HG02973 (cell line): ENCODE results near the gene KATNB1.
"Not testable (repeated sequence)": the region's sequence is repeated elsewhere in the genome, so short reads cannot be mapped to it uniquely, and the experiment has no call there.

Experiments used
- ATAC-seq: cut with Tn5 transposase; IDR thresholded peaks from one replicate; pipeline ENCODE4 v1.9.1; 2021; ENCODE audit warnings: moderate library complexity; ENCODE audit not compliant: unreplicated experiment

The KATNB1 gene

DNA sequence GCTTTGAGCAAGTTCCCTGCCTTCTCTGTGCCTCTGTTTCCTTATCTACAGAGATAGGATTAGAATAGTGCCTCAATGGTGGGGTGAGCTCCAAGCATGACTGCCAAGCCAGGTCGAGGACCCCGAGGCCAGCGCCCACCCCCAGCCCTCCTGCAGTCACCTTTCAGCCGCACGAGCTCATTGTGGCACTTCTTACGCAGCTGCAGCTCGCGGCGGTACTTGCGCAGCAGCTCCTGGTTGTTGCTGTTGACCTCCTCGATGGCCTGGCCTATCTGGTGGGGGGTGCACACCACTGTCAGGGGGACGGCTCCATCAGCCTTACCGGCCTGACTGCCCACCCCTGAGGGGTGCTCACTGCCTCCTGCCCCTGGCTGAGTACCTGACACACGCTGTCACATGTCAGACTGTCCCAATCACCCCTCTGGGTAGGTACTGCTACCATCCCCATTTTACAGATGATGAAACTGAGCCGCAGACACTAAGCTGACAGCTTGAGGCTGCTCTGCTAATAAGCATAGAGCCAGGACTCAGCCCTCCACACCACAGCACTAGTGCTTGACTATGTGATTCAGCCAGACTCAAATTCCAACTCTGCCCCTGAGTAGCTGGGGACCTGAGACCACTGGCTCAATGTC is 31.3 kb downstream of the KATNB1 start:
- no peak for ATAC-seq

DNA sequence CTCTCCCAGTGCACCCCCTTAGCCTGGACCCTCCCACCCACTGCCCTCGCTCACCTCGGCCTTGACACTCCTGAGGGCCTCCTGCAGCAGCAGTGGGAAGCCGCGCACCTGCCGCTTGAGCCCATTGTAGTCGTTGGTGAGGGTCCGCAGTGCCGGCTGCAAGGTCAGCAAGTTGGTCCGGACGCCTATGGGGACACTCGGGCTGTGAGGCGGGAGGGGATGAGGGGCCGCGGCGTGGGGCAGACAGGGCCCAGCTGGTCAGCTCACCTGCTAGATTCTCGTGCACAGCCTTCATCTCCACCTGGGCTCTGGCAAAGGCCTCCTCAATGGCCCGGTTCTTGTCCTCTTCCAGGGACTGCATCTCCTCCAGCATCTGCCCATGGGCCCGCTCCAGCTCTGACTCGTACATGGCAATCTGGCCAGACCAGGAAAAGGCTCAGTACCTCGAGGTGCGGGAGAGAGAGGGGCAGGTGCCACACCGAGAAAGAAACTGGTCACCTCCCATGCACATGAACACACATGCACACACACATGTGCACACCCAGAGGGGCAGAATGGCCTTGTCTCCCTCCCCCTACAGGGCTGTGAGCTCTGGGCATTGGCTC is 34.1 kb downstream of the KATNB1 start:
- ATAC-seq = no peak

DNA sequence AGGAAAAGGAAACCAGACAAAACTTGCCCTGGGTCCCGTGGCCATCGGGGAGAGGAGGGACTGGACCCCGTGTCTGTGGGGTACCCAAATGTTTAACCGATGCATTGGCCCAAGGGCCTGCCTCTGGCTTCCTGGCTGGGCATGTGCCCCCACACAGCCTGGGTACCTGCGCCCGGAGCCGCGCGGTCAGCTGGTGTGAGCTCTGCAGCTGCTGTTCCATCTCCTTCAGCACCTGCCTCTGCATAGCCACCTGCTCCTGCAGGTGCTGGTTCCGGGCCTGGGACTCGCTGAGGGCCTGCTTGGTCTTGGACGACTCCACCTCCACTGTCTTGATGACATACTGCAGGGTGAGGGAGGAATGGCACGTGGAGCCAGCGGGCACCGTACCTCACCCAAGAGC is 34.8 kb downstream of the KATNB1 start:
- ATAC-seq = no peak

DNA sequence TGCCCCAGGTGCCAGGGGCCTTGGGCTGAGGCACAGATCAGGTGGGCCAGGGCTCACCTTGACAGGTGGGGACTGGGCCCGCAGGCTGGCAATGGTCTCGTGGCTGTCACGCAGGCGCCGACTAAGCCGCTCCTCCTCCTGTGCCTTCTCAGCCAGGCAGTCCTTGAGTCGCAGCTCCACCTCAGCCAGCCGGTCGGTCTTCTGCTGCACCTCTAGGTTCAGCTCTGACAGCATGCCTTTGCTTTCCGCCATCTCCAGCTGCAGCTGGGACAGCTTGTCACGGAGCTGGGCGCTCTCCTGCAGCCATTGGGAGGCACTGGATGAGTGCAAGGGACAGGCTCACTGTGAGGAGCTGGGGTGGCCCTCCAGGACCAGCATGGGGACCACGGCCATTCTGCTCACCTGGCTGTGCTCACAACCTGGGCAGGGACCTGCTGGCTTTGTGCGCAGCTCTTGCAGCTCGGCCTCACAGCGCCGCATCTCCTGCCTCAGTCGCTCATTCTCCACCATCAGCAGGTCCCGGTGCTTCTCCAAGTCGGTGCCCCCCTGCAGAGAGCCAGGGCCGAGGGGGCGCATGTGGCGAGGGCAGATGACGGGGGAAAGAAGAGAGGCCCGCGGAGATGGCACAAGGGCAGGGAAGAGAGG is 35.7 kb downstream of the KATNB1 start:
- no peak for ATAC-seq

DNA sequence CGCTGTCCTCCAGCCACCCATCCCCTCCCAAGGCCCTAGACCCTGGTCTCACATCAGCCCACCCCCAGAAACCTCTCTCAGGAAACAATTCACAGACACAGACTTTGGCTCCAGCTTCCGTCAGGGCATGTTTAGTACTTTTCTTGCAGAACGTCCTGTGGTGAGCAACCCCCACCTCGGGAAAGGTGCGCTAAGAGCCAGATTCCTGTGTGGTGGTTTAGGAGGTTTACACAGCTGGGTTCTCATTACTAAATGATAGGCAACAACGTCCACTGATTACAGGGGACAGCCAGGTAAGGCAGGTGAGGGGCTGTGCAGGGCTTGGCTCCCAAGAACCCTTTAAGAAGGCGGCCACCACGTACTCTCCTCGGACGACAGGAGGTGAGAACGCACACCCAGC is 37.4 kb downstream of the KATNB1 start:
- ATAC-seq = no peak

DNA sequence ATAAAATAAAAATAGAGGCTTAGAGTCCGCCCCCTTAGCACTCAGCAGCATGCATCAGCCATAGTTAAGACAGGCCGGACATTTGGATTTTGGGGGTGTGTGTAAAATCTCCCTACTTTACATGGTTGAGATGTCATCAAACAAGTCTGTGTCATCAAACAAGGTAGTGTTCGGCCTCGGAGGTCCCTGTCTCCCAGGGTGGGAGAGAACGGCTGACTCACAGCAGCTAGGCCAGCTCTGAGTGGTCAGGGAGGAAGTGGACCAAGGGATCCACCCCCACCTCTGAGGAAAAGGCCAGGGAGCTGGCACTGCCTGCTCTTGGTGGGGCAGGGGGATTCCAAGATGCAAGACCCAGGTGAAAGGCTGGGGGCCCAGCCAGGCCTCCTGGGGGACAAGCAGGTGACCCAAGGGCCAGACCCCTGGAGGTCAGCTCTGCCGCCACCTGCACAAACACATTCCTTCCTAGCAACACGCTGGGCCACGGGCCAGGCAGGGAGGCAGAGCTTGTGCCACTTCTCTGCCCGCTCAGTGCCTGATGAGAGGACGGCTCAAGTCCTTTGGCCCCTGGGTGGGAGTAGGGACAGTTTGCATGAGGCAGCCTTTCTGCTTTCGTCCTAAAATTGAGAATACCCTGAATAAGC is 38.2 kb downstream of the KATNB1 start:
- ATAC-seq = no peak

DNA sequence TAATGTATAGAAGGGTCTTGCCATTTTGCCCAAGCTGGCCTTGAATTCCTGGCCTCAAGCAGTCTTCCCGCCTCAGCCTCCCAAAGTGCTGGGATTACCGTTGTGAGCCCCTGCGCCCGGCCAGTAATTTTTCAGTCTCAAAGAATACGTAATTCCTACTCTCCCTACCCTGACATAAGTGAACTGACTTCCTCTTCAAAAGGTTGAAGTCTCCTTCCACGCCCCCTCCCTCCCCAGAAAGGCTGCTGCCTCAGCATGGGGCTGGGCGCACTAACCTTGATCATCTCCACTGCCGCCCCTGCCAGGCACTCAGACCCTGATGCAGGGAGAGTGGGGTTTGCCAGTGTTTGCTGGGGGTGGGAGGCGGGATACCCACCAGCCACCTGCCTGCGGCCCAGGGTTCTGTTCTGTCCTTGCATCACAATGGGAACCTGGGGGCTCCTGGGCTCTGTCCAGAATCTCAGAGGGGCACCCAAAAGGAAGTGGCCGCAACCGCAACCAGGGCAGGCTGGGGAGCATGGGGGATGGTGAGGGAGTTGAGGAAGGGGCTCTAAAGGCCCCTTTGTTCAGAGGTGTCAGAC is 39.2 kb downstream of the KATNB1 start:
- ATAC-seq = no peak

DNA sequence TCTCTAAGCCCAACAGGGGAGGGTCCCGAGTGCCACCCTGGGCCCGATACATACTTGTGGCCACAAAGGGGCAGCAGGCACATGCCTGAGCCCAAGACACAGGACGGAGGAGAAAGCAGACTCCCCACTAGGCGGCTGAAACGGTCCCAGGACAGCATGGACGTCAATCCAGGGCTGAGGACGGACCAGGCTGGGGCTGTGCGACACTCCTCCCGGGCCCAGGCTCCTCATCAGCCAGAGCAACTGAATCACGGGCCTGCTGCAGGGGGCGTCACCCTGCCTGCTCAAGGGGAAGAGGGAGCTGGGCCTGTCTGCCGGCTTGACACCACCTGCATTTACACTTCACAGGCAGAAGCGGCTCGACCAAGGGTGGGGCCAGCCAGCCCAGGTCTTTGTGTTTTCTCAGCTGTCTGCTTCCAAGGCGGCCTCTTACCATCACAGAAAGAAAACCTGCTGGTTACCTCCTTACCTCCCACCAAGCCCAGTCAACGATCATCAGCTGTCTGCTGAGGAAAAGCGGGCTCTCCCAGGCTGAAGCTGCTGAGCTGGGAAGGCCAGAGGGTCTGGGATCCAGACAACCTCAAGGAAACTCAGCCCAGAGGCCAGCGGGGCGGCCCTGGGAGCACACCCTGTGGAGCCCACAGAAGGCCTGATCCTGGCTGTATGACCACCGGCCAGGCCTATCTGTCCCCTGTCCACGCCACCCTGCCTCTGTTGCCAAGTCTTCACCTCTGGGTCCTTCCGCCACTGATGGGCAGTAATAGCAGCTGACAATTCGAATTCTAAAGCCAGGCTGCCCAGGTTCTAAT is 40.3 kb downstream of the KATNB1 start:
- ATAC-seq = no peak

DNA sequence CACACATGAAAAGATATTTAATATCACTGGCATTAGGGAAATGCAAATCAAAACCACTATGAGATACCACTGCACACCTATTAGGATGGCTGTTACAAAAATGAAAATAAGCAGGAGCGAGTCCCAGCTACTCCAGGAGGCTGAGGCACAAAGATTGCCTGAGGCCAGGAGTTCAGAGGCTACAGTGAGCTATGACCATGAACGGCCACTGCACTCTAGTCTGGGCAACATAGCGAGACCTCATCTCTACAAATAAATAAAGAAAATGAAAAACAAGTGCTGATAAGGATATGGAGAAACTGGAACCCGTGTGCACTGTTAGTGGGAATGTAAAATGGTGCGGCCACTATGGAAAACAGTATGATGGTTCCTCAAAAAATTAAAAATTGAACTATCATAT is 43.1 kb downstream of the KATNB1 start:
- ATAC-seq = no peak

DNA sequence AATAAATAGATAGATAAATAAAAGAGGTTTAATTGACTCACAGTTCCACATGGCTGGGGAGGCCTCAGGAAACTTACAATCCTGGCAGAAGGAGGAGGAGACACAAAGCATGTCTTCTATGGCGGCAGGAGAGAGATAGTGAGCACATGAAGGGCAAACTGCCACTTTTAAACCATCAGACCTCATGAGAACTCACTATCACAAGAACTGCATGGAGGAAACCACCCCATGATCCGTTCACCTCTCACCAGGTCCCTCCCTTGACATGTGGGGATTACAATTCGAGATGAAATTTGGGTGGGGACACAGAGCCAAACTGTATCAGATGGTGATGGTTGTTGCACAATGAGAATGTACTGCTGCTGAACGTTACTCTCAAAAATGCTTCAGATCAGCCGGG is 44.3 kb downstream of the KATNB1 start:
- not testable (repeated sequence) for ATAC-seq

DNA sequence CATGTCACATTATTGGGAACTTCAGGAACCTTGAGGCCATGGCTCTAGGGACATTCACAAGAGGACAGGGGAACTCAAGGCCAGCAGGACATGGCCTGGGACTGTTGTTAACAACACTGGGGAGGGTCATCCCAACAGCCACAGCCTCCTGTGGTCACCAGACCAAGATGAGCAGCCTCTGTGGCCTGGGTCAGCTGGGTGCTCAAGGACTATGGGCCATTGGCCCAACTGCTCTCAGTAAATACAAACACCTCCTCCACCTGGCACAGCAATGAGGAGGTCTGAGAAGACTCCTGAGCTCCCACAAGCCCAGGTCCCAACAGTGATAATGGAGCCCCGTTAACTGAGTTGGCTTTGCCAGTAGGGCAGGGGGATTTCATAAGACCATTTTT is 45.8 kb downstream of the KATNB1 start:
- no peak for ATAC-seq

DNA sequence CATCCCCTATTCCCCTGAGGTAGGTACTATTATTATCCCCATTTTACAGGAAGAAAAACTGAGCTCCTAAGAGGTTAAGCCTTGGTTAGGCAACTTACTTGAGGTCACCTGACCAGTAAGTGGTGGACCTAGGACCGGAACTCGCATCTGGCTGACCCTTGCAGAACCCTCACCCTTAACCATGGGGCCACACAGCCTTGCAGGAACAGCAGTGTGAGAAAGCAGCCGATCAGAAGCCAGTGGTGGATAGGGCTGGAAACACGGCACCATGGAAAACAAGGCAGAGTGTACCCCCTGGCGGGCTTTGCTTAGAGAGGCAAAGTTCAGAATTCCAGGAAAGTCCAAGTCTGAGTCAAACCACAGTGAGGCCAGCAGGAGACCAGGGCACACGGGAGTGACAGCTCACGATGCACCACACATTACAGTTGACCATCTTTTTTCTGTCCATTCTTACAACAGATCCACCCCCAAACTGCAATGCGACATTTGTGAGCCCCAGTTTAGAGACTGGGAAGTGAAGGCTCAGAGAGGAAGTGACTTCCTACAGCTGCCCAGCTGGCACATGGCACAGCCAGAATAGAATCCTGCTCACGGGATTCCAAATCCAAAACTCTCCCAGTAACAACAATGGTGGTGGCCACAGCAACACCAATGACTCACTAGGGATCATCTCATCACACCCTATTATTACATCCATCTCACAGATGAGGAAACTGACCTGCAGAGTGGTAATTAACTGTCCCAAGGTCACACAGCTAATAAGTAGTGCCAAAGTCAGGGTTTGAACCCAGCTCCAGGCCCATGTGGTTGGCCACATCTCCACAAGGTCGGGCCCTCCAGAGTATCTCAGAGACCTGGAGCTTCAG is 46.4 kb downstream of the KATNB1 start:
- no peak for ATAC-seq

DNA sequence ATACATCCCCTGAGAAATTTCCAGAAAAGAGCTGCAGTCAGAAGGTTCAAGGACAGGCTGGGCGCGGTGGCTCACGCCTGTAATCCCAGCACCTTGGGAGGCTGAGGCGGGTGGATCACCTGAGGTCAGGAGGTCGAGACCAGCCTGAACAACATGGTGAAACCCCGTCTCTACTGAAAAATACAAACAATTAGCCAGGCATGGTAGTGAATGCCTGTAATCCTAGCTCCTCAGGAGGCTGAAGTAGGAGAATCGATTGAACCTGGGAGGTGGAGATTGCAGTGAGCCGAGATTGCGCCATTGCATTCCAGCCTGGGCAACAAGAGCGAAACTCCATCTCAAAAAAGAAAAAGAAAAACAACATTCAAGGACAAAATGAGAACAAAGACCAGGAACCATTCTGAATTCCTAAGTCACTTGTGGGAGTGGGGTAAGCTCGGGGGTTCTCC is 47.1 kb downstream of the KATNB1 start:
- not testable (repeated sequence) for ATAC-seq

DNA sequence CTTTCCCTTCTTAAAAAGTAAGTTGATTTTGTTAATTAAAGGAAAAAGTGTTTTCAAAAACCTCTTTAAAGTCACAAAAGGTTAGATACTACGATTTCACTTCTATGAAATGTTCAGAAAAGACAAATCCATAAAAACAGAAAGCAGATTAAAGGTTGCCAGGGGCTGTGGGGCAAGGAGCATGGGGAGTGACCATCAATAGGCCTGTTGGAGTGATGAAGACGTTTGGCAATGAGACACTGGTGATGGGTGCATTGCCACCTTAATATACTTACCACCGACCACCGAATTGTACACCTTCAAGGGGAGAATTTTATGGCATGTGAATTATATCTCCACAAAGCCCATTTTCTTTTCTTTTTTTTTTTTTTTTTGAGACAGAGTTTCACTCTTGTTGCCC is 47.5 kb downstream of the KATNB1 start:
- no peak for ATAC-seq

DNA sequence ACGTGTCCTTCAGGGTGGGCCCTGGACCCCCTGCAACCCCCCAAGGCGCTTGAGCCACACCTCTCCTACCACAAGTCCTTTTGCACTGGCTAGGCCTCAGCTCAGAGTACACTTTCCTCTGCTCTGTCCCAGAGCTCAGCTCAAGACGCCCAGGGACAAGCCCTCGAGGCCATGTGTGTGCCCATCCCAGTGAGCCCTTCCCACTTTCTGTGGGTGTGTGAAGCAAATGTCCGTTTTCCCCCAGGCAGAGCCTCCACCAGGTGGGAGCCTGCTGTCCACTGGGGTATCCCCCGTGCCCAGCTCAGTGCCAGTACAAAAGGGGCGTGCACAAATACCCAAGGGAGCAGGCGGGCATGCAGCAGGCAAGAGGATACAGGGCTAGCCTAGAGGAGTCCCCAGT is 48.3 kb downstream of the KATNB1 start:
- ATAC-seq = no peak

DNA sequence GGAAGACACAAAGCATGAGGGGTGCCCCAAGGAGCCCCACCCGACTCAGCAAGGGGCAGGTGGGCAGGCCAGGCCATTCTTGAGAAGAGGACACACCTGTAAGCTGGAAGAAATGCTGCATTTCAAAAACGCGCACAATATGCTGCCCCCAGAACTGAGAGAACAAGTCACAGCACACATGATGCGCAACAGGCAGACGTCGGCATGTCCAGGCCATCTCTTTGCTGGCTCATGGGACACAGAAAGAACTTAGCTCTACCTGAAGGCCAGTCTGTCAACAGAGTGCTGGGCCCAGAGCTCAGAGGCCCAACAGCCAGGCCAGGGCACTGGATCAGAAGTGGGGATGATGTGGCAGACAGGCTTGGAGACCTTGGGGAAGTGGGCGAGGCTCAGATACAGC is 48.8 kb downstream of the KATNB1 start:
- ATAC-seq = no peak

DNA sequence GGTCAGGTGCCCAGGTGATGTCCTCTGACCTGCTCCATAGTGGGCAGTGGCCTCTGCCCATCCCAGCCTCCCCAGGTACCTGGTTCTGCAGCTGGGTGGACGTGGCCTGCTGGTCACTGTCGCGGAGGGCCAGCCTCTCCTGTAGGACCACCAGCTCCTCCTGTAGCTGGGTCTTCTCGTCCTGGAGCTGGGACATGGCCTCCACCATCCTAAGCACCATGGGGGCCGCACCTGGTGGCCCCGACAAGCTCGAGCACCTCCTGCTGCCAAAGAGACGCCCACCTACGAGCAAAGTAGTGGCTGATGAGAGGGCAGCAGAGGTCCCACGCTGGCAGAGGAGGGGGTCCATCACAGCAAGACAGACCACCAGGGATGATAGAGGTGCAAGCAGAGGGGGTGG is 49.8 kb downstream of the KATNB1 start:
- no peak for ATAC-seq

DNA sequence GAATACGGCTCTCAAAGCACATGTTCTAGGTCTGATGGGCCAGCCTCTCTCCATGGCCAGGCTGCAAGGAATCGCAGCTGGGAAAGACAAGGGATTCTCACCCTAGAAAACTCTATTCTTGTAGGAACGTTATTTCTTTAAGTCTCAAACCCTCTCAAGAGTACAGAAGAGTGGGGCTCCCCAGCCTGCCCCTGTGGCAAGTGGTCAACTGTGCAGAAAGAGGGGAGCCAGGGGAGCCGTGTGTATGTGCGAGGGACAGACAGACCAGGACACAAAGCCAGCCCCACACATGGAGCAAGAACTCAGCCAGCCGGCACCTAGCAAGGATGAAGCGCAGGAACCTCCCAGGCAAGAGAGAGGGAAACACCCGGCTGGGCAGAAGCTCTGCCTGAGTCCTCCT is 50.4 kb downstream of the KATNB1 start:
- no peak for ATAC-seq

DNA sequence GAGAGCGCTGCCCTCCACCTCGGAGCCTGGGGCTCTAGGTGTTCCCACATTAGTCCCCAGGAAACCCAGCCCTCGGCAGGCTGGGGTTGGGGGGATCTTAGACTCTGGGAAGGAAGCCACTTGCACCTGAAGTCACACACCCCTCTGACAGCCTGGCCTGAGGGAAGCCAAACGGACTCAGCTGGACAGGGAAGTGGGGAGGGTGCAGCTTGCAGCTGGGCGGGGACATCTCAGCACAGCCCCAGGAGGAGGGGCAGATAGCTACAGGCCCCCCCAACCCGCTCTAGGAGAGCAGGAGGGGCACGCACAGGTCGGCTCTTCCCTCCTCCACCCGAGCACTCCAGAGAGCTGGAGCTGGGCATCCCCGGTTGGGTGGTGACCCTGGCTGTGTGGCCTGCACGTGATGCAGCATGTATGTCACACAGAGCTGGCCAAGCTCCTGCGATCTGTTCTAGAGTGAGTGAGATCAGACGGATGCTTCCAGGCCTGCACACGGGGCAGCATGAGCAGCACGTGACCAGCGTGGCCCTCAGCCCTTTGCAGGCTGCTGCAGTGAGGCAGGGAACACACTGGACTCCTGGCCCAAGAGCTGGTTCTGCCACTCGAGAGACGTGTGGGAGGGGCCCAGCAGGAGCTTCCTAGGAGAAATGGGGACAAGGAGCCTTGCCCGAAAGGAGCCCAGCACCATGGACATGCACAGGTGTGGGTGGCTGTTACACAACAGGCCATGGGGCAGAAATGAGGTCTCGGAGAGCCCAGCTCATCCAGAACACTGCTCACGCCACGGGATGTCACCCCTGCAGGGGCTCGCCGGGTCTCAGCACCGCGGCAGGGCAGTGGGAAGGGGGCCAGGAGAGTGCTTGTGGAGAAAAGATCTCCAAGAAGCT is 51.3 kb downstream of the KATNB1 start:
- no peak for ATAC-seq
